K562 (cell line): ENCODE data around the gene ERP44. TPM values are rescaled to one million over a fixed set of nuclear protein-coding genes. Genes with fewer than 3 reads are reported as not detected.

Source experiments
- ATF7 ChIP-seq: fragments of 450-650 bp; IDR thresholded peaks from 2 replicates; pipeline ENCODE4 v1.7.1; 2014; ENCODE audit warnings: mild to moderate bottlenecking, moderate library complexity
- CEBPG ChIP-seq, 3 experiments: fragments of 200-800 bp in 1 of 3; sonication (Bioruptor generic) in 1 of 3; sonication (generic) in 1 of 3; formaldehyde crosslinking in 1 of 3; IDR thresholded peaks in 2 of 3; conservative IDR thresholded peaks in 1 of 3; 2 replicates each; pipeline versions ENCODE4 v1.6.1 to v1.8.0; 2016 to 2022; ENCODE audit warnings: missing compliant biosample characterization in 2 of 3, missing genetic modification characterization in 2 of 3, mild to moderate bottlenecking in 1 of 3, missing genetic modification reagents in 1 of 3
- IFI16 ChIP-seq: fragments of 250-450 bp; sonication (Bioruptor Pico); IDR thresholded peaks from 2 replicates; pipeline ENCODE4 v2.1.2; 2022; ENCODE audit warnings: mild to moderate bottlenecking, inconsistent platforms
- MECOM ChIP-seq: fragments of 250-450 bp; sonication (Bioruptor Pico); IDR thresholded peaks from 2 replicates; pipeline ENCODE4 v1.8.0; 2022; ENCODE audit warnings: inconsistent platforms
- SMARCA5 ChIP-seq: fragments of 450-650 bp; IDR thresholded peaks from 2 replicates; pipeline ENCODE4 v1.6.1; 2016
- SOX6 ChIP-seq: fragments of 450-650 bp; IDR thresholded peaks from 2 replicates; pipeline ENCODE4 v1.6.1; 2014; ENCODE audit warnings: mild to moderate bottlenecking
- ZNF589 ChIP-seq: fragments of 200-800 bp; sonication (Bioruptor generic); IDR thresholded peaks from 2 replicates; pipeline ENCODE4 v1.6.1; 2016; ENCODE audit warnings: low read depth, missing genetic modification characterization, missing compliant biosample characterization
- polyA plus RNA-seq, 8 experiments: library from polyadenylated mRNA; depleted of rRNA in 4 of 8; stranded (reverse) in 5 of 8; unstranded in 3 of 8; fragments of >200 nt; fragmentation: Nextera tagmentation in 2 of 8; fragmentation: Illumina TruSeq in 1 of 8; extraction: Ambion mirVana in 2 of 8; extraction: Trizol in 1 of 8; gene quantifications; 2 replicates each; pipeline versions ENCODE4 v1.2.1 to v1.2.3, GENCODE V29; 2011 to 2014; ENCODE audit warnings: inconsistent platforms in 1 of 8, missing spikeins in 1 of 8
- total RNA-seq, 7 experiments: library from RNA; depleted of rRNA in 6 of 7; stranded (reverse); fragments of >200 nt in 6 of 7; fragmentation: Illumina TruSeq in 2 of 7; extraction: Trizol in 2 of 7; gene quantifications; 2 replicates each; pipeline versions ENCODE4 v1.2.1 to v1.2.3, GENCODE V29; 2011 to 2021; ENCODE audit warnings: low replicate concordance in 1 of 7
- TF ChIP-seq, protein P1 (sequence below), 2 experiments: IDR thresholded peaks in 1 of 2; conservative IDR thresholded peaks in 1 of 2; 2 replicates each; pipeline ENCODE4 v1.6.1; 2016; ENCODE audit warnings: low read depth in 2 of 2, mild to moderate bottlenecking in 1 of 2, missing compliant biosample characterization in 1 of 2, missing genetic modification characterization in 1 of 2, moderate library complexity in 1 of 2
- TF ChIP-seq, protein P2 (sequence below): fragments of 200-800 bp; sonication (Bioruptor generic); IDR thresholded peaks from 2 replicates; pipeline ENCODE4 v1.6.1; 2016; ENCODE audit warnings: missing genetic modification characterization, missing compliant biosample characterization
- TF ChIP-seq, protein P3 (sequence below): fragments of 250-450 bp; sonication (Bioruptor Pico); IDR thresholded peaks from 2 replicates; pipeline ENCODE4 v1.5.1; 2021; ENCODE audit warnings: mild to moderate bottlenecking
- TF ChIP-seq, protein P4 (sequence below): sonication (generic); formaldehyde crosslinking; IDR thresholded peaks from 2 replicates; pipeline ENCODE4 v1.8.0; 2022; ENCODE audit warnings: missing genetic modification reagents, mild to moderate bottlenecking, moderate library complexity, borderline replicate concordance
- TF ChIP-seq, protein P5 (sequence below), 2 experiments: fragments of 450-650 bp; IDR thresholded peaks; 2 replicates each; pipeline ENCODE4 v1.6.1; 2016

The ERP44 gene
- total and polyA plus RNA-seq, 9 of the 15 experiments (the other 6 are each of a cell fraction or from before 2014, with no cell fraction given) = 9.2 to 23.4 (median 13.6) TPM

DNA sequence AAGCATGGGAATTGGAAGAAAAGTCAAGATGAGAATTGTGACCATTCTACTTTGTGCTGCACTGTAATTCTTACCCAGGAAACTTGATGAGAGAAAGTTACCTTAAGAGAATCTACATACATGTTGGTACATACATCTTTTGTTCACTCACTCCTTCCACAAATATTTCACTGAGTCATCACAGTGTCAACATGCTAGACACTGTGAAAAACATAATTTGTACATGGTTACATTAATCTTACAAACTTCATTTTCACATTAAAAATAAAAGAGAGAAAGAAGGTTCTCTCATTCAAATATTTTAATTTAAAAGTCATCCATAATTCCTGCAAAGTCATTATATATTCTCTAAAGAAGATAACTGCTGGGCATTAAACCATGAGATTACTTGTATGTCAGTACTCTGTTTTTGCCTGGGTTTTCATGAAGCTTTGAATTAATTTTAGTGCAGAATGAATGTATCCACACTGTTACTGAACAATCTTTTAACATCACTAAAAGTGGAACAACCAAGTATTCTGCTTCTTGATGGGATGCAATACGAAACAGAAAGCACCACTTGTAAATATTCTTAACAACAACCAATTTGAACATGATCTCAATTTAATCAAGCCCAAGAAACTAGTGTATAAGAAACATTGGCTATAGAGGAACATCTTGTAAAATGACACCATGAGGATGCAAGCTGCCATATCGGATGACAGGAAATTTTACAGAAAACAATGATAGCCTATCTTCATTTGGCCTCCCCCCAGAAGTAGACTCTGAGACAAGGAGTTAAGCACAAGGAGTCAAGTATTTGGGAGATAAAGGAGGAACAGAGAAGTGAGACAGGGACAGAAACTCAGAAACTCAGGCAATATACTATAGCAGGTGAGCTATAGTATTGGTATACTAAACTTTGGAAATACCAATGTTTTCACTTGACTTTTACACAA is 28.4 kb downstream of the ERP44 start (continued):
- TF ChIP-seq CEBPG (CRISPR knock-in tag; IDR thresholded peaks at IDR 0.05) (no peak), CEBPG (tag; conservative IDR thresholded peaks at IDR 0.05 in 1 of 2, IDR thresholded peaks at IDR 0.05 in 1 of 2) (no peak), SMARCA5 (no peak), ATF7 (no peak), ZNF589 (no peak), SOX6 (peak; percentile 92), MECOM (peak; percentile 50; the same call in 1 of the 2 replicates), IFI16 (CRISPR knock-in tag) (no peak)
- TF ChIP-seq, protein P1, sequence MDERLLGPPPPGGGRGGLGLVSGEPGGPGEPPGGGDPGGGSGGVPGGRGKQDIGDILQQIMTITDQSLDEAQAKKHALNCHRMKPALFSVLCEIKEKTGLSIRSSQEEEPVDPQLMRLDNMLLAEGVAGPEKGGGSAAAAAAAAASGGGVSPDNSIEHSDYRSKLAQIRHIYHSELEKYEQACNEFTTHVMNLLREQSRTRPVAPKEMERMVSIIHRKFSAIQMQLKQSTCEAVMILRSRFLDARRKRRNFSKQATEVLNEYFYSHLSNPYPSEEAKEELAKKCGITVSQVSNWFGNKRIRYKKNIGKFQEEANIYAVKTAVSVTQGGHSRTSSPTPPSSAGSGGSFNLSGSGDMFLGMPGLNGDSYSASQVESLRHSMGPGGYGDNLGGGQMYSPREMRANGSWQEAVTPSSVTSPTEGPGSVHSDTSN (CRISPR knock-in tag; IDR thresholded peaks at IDR 0.05; ENCODE audit: low read depth) = no peak
- TF ChIP-seq, protein P1 (tag; conservative IDR thresholded peaks at IDR 0.05; ENCODE audit: low read depth) = no peak
- TF ChIP-seq, protein P2, sequence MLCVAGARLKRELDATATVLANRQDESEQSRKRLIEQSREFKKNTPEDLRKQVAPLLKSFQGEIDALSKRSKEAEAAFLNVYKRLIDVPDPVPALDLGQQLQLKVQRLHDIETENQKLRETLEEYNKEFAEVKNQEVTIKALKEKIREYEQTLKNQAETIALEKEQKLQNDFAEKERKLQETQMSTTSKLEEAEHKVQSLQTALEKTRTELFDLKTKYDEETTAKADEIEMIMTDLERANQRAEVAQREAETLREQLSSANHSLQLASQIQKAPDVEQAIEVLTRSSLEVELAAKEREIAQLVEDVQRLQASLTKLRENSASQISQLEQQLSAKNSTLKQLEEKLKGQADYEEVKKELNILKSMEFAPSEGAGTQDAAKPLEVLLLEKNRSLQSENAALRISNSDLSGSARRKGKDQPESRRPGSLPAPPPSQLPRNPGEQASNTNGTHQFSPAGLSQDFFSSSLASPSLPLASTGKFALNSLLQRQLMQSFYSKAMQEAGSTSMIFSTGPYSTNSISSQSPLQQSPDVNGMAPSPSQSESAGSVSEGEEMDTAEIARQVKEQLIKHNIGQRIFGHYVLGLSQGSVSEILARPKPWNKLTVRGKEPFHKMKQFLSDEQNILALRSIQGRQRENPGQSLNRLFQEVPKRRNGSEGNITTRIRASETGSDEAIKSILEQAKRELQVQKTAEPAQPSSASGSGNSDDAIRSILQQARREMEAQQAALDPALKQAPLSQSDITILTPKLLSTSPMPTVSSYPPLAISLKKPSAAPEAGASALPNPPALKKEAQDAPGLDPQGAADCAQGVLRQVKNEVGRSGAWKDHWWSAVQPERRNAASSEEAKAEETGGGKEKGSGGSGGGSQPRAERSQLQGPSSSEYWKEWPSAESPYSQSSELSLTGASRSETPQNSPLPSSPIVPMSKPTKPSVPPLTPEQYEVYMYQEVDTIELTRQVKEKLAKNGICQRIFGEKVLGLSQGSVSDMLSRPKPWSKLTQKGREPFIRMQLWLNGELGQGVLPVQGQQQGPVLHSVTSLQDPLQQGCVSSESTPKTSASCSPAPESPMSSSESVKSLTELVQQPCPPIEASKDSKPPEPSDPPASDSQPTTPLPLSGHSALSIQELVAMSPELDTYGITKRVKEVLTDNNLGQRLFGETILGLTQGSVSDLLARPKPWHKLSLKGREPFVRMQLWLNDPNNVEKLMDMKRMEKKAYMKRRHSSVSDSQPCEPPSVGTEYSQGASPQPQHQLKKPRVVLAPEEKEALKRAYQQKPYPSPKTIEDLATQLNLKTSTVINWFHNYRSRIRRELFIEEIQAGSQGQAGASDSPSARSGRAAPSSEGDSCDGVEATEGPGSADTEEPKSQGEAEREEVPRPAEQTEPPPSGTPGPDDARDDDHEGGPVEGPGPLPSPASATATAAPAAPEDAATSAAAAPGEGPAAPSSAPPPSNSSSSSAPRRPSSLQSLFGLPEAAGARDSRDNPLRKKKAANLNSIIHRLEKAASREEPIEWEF (CRISPR knock-in tag) = no peak
- TF ChIP-seq, protein P3, sequence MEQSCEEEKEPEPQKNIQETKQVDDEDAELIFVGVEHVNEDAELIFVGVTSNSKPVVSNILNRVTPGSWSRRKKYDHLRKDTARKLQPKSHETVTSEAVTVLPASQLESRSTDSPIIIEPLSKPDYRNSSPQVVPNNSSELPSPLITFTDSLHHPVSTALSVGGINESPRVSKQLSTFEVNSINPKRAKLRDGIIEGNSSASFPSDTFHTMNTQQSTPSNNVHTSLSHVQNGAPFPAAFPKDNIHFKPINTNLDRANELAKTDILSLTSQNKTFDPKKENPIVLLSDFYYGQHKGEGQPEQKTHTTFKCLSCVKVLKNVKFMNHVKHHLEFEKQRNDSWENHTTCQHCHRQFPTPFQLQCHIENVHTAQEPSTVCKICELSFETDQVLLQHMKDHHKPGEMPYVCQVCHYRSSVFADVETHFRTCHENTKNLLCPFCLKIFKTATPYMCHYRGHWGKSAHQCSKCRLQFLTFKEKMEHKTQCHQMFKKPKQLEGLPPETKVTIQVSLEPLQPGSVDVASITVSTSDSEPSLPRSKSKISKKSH (CRISPR knock-in tag) = no peak
- TF ChIP-seq, protein P4, sequence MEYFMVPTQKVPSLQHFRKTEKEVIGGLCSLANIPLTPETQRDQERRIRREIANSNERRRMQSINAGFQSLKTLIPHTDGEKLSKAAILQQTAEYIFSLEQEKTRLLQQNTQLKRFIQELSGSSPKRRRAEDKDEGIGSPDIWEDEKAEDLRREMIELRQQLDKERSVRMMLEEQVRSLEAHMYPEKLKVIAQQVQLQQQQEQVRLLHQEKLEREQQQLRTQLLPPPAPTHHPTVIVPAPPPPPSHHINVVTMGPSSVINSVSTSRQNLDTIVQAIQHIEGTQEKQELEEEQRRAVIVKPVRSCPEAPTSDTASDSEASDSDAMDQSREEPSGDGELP (CRISPR knock-in tag) = no peak
- TF ChIP-seq, protein P5, sequence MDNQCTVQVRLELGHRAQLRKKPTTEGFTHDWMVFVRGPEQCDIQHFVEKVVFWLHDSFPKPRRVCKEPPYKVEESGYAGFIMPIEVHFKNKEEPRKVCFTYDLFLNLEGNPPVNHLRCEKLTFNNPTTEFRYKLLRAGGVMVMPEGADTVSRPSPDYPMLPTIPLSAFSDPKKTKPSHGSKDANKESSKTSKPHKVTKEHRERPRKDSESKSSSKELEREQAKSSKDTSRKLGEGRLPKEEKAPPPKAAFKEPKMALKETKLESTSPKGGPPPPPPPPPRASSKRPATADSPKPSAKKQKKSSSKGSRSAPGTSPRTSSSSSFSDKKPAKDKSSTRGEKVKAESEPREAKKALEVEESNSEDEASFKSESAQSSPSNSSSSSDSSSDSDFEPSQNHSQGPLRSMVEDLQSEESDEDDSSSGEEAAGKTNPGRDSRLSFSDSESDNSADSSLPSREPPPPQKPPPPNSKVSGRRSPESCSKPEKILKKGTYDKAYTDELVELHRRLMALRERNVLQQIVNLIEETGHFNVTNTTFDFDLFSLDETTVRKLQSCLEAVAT (IDR thresholded peaks at IDR 0.05) = no peak
